GM12878 (cell line): Measurements from ENCODE around the gene PRADC1. TPM values are rescaled to one million over a fixed set of nuclear protein-coding genes. Genes with fewer than 3 reads are reported as not detected.

Experiments used
- ATAC-seq: fragments of 200-7000 bp; cut with Tn5 transposase; 3 replicates; pipeline ENCODE4 v1.9.1; 2020; ENCODE audit warnings: mild to moderate bottlenecking, moderate library complexity
- BruUV-seq: library from RNA; stranded (reverse); fragments of 400-500 nt; replicated peaks from 2 replicates; lab custom pipeline; 2021; lab: Mats Ljungman, UMichigan
- CTCF ChIA-PET: fragments of 300-600 bp; sonication (Branson Sonifier 250); formaldehyde crosslinking; extraction: SDS; loops from one replicate; lab custom pipeline; 2021; ENCODE audit warnings: inconsistent platforms; lab: Yijun Ruan, JAX
- POLR2A ChIA-PET: fragments of 350-600 bp; formaldehyde crosslinking; extraction: SDS; loops from one replicate; lab custom pipeline; 2021; ENCODE audit warnings: inconsistent platforms; lab: Charles Lee
- RAD21 ChIA-PET: fragments of 300-600 bp; sonication (Branson Sonifier 250); formaldehyde crosslinking; loops from one replicate; lab custom pipeline; 2023; ENCODE audit warnings: antibody characterized with exemption; ENCODE audit not compliant: unreplicated experiment; lab: Charles Lee
- SMC1A ChIA-PET: fragments of 300-600 bp; sonication (Branson Sonifier 250); formaldehyde crosslinking; loops from one replicate; lab custom pipeline; 2023; ENCODE audit not compliant: unreplicated experiment, uncharacterized antibody; lab: Charles Lee
- DNase-seq: peaks from one replicate; pipeline ENCODE4 v3.0.0-alpha.2; 2011; ENCODE audit warnings: low read depth, low spot score
- FAIRE-seq: peaks from 3 replicates; lab custom pipeline; 2011; peaks lifted over from hg19 to GRCh38; lab: Jason Lieb, UNC
- H2AFZ ChIP-seq: 2 replicates; pipeline ENCODE4 v1.6.0; 2011; ENCODE audit warnings: low read depth, low read length, control low read depth; ENCODE audit not compliant: control insufficient read depth
- H3K27ac ChIP-seq: 2 replicates; pipeline ENCODE4 v1.5.1; 2011; ENCODE audit warnings: control low read depth; ENCODE audit not compliant: control insufficient read depth, insufficient read depth
- H3K27me3 ChIP-seq, 2 experiments: replicated peaks in 1 of 2; 2 replicates each; pipeline versions ENCODE4 v1.6.0 to v1.6.1; 2011; ENCODE audit warnings: low read length in 1 of 2; ENCODE audit not compliant: control insufficient read depth in 2 of 2, insufficient read depth in 2 of 2
- H3K36me3 ChIP-seq, 2 experiments: 2 replicates each; pipeline ENCODE4 v1.5.1; 2011; ENCODE audit warnings: low read length in 1 of 2; ENCODE audit not compliant: control insufficient read depth in 2 of 2, insufficient read depth in 2 of 2
- H3K4me1 ChIP-seq: 2 replicates; pipeline ENCODE4 v1.6.1; 2011; ENCODE audit warnings: mild to moderate bottlenecking, low read length, moderate library complexity, mixed read lengths; ENCODE audit not compliant: control insufficient read depth, insufficient read depth
- H3K4me2 ChIP-seq: 2 replicates; pipeline ENCODE4 v1.6.0; 2011; ENCODE audit warnings: control low read depth; ENCODE audit not compliant: control insufficient read depth, insufficient read depth
- H3K4me3 ChIP-seq: fragments of 200-600 bp; sonication (generic); 2 replicates; pipeline ENCODE4 v1.5.1; 2016
- H3K79me2 ChIP-seq: 2 replicates; pipeline ENCODE4 v1.6.0; 2011; ENCODE audit warnings: low read length; ENCODE audit not compliant: control insufficient read depth, insufficient read depth
- H3K9ac ChIP-seq: 2 replicates; pipeline ENCODE4 v1.8.0; 2011; ENCODE audit warnings: low read length, control low read depth, mixed read lengths; ENCODE audit not compliant: control insufficient read depth, insufficient read depth
- H3K9me3 ChIP-seq: replicated peaks from 3 replicates; pipeline ENCODE4 v1.5.1; 2011; ENCODE audit warnings: mild to moderate bottlenecking, low read length; ENCODE audit not compliant: control insufficient read depth, insufficient read depth
- H4K20me1 ChIP-seq: 2 replicates; pipeline ENCODE4 v1.6.0; 2011; ENCODE audit not compliant: control insufficient read depth, insufficient read depth
- CEBPB ChIP-seq, 2 experiments: fragments of 150-350 bp in 1 of 2; IDR thresholded peaks; 2 replicates each; pipeline ENCODE4 v1.6.1; 2012 to 2014; ENCODE audit warnings: low read depth in 2 of 2, low read length in 2 of 2, borderline replicate concordance in 1 of 2, inconsistent platforms in 1 of 2
- EZH2 ChIP-seq: IDR thresholded peaks from 2 replicates; pipeline ENCODE4 v1.6.1; 2012; ENCODE audit warnings: low read depth, mild to moderate bottlenecking, control low read depth, inconsistent platforms, low read length, borderline replicate concordance; ENCODE audit not compliant: control insufficient read depth
- PAX8 ChIP-seq: fragments of 450-650 bp; IDR thresholded peaks from 2 replicates; pipeline ENCODE4 v1.6.1; 2017; ENCODE audit warnings: mild to moderate bottlenecking, moderate library complexity
- SUPT20H ChIP-seq: IDR thresholded peaks from 2 replicates; pipeline ENCODE4 v1.6.1; 2011; ENCODE audit warnings: low read depth, mild to moderate bottlenecking, low read length, moderate library complexity, borderline replicate concordance; ENCODE audit not compliant: control insufficient read depth
- TCF7 ChIP-seq: IDR thresholded peaks from 2 replicates; pipeline ENCODE4 v1.6.1; 2014; ENCODE audit warnings: antibody characterized with exemption, borderline replicate concordance
- ZNF622 ChIP-seq: fragments of 450-650 bp; IDR thresholded peaks from 2 replicates; pipeline ENCODE4 v1.6.1; 2017; ENCODE audit warnings: mild to moderate bottlenecking, inconsistent platforms
- WGBS: methylation state at CpG from one replicate; pipeline ENCODE4 v1.1.6; 2016; ENCODE audit warnings: low lambda C conversion rate; ENCODE audit not compliant: insufficient replicate concordance, insufficient coverage; ENCODE audit errors: missing lambda C conversion rate; 5-methylcytosine and 5-hydroxymethylcytosine counted together
- in situ Hi-C: fragments of 300-500 bp; cut with MboI; formaldehyde crosslinking; loops from 9 replicates; pipeline ENCODE4 v1.14.3; 2018; ENCODE audit warnings: mixed read lengths
- intact Hi-C: fragments of 100-400 bp; cut with micrococcal nuclease; formaldehyde crosslinking; loops from one replicate; pipeline ENCODE4 v1.14.2; 2022; ENCODE audit not compliant: unreplicated experiment
- polyA plus RNA-seq, 11 experiments: library from polyadenylated mRNA; depleted of rRNA in 4 of 11; unstranded in 6 of 11; stranded (reverse) in 5 of 11; fragments of >200 nt; fragmentation: Nextera tagmentation in 4 of 11; fragmentation: Illumina TruSeq in 1 of 11; extraction: Ambion mirVana in 4 of 11; extraction: Trizol in 1 of 11; gene quantifications; 1 replicate in 1 of 11; 2 replicates in 10 of 11; pipeline versions ENCODE4 v1.2.1 to v1.2.3, GENCODE V29; 2011 to 2016; ENCODE audit warnings: inconsistent platforms in 2 of 11, missing spikeins in 2 of 11, low read depth in 1 of 11
- total RNA-seq, 4 experiments: library from RNA; depleted of rRNA in 3 of 4; stranded (reverse); fragments of >200 nt in 3 of 4; fragmentation: Illumina TruSeq in 1 of 4; extraction: Trizol in 1 of 4; gene quantifications; 2 replicates each; pipeline versions ENCODE4 v1.2.1 to v1.2.3, GENCODE V29; 2013 to 2021
- TF ChIP-seq, protein P1 (sequence below): IDR thresholded peaks from 2 replicates; pipeline ENCODE4 v1.6.1; 2012; ENCODE audit warnings: low read depth, low read length, improper control_type of control experiment

The PRADC1 gene
- total and polyA plus RNA-seq, 10 of the 15 experiments (the other 5 are each of a cell fraction or from before 2014, with no cell fraction given): 3.7 to 39.0 (median 13.8) TPM

DNA sequence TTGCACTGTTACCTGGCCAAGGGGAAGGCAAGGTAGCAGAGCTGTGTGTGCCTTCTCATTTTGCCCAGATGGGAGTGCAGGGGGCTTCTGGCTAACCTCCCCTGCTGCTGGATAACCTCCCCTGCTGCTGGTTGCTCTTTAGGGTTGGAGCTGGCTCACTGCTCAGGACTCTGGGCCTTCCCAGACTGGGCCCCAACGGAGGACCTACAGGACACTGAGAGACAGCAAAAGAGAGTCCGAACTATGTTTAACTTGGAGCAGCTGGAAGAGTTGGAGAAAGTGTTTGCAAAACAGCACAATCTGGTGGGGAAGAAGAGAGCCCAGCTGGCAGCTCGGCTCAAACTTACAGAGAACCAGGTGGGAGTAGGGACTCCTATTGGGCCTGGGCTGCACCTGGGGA lies 24.8 kb downstream of the PRADC1 start:
- ChIA-PET CTCF (no interaction called here), SMC1A (interaction anchor here (1.1 kb wide), 1 partner anchor 12 kb away, joined by 3 read pairs; no protein-coding TSS in a partner anchor), POLR2A (no interaction called here), RAD21 (interaction anchor here (0.6 kb wide), 1 partner anchor 206 kb away, joined by 3 read pairs; no protein-coding TSS in a partner anchor)
- no peak overlapping the region for H3K4me3 ChIP-seq
- H3K9me3 ChIP-seq: no peaks in the 10 kb centered on the region
- intact Hi-C loops: no loop called here
- no peak overlapping the region for H3K27ac ChIP-seq
- in situ Hi-C loops: no loop called here
- peaks cover under 1% of the 10 kb centered on the region; the same call in 1 of the 2 replicates for H3K4me1 ChIP-seq
- no peak for DNase-seq
- no peak overlapping the region for H3K9ac ChIP-seq
- H3K79me2 ChIP-seq: no peaks in the 10 kb centered on the region
- FAIRE-seq: no peak
- no peaks in the 10 kb centered on the region for H3K36me3 ChIP-seq
- H3K4me2 ChIP-seq: no peak overlapping the region
- WGBS: 4% methylated on average over 3 of the region's 3 CpGs
- no peak for ATAC-seq
- 0 out of 4 replicates have a peak, but pooled peaks cover 0 to 3% of the 10 kb centered on the region in 2 experiments for H3K27me3 ChIP-seq
- TF ChIP-seq TCF7: no peak
- no peak for TF ChIP-seq PAX8
- TF ChIP-seq, protein P1, sequence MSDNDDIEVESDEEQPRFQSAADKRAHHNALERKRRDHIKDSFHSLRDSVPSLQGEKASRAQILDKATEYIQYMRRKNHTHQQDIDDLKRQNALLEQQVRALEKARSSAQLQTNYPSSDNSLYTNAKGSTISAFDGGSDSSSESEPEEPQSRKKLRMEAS: no peak
- no peak for TF ChIP-seq ZNF622
- no peak for TF ChIP-seq SUPT20H
- H4K20me1 ChIP-seq: no peaks in the 10 kb centered on the region
- no peak overlapping the region for H2AFZ ChIP-seq
- BruUV-seq: no TSS peak

DNA sequence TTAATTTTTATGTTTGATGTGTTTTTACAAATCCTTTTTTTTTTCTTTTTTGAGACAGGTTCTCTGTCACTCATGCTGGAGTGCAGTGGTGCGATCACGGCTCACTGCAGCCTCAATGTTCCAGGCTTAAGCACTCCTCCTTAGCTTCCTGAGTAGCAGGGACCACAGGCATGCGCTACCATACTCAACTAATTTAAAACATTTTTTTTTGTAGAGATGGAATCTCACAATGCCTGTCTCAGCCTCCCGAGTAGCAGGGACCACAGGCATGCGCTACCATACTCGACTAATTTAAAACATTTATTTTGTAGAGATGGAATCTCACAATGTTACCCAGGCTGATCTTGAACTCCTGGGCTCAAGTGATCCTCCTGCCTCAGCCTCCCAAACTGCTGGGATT lies 27.4 kb downstream of the PRADC1 start:
- peaks cover 0 to 3% of the 10 kb centered on the region in 2 experiments; a peak in 2 of 4 replicates for H3K27me3 ChIP-seq
- intact Hi-C loops (no loop called here), in situ Hi-C loops (no loop called here)
- H3K4me3 ChIP-seq: no peak overlapping the region
- no peak overlapping the region for H3K9ac ChIP-seq
- H3K4me1 ChIP-seq: no peaks in the 10 kb centered on the region
- no peak for ATAC-seq
- ChIA-PET RAD21 (no interaction called here), CTCF (interaction anchor here (0.6 kb wide), 1 partner anchor 23 kb away, joined by 3 read pairs; no protein-coding TSS in a partner anchor), SMC1A (no interaction called here), POLR2A (no interaction called here)
- no peak overlapping the region for H3K27ac ChIP-seq
- no TSS peak for BruUV-seq
- no peaks in the 10 kb centered on the region for H4K20me1 ChIP-seq
- H3K79me2 ChIP-seq: no peaks in the 10 kb centered on the region
- no peak for TF ChIP-seq SUPT20H
- no peak for TF ChIP-seq EZH2
- no peak for TF ChIP-seq CEBPB (IDR thresholded peaks at IDR 0.05; ENCODE audit: borderline replicate concordance in 1 of 2, low read depth in 2 of 2, low read length in 2 of 2)
- WGBS: 76% methylated on average over 6 of the region's 6 CpGs
- no peaks in the 10 kb centered on the region for H3K9me3 ChIP-seq
- no peak for DNase-seq
- no peaks in the 10 kb centered on the region; a peak in 1 of 4 replicates for H3K36me3 ChIP-seq
- H2AFZ ChIP-seq: no peak overlapping the region
- no peak for FAIRE-seq
- no peak overlapping the region for H3K4me2 ChIP-seq
